ENCODE measurements around the gene ARRB2.

DNA sequence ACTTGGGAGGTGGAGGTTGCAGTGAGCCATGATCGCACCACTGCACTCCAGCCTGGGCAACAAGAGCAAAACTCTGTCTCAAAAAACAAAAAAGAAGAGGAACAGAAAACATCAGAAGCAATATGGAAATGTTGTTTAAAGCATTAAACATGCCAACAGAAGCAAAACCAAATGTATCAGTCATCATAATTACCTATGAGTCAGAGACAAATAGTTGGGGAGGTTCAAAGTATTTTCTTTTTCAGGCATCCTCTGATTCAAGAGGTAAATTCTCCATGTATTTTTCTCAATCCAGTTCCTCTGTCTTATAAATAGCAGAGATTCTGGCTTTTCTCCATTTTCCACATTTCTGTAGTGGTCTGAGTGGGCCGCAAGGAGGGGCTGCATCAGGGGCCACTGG is 59.2 kb downstream of the ARRB2 start:
- TF ChIP-seq POLR2A (IDR thresholded peaks at IDR 0.05; ENCODE audit: low read length): no peak
- TF ChIP-seq GATA1 (IDR thresholded peaks at IDR 0.05; ENCODE audit: low read depth, low read length): no peak
